NCI-H2196 treated with DMSO at 0.1 percent for 48 hours (cell line): ENCODE measurements around the gene EEFSEC.

ENCODE experiments used
- DNase-seq: peaks from one replicate; lab custom pipeline; 2025; ENCODE audit not compliant: unreplicated experiment; lab: John Stamatoyannopoulos, UW

EEFSEC gene

GRCh38 chr3:128153156-128154041 is at the start of gene EEFSEC:
Gene EEFSEC (plus strand): TSS chr3:128153481. CDS start chr3:128153508, 27 bp downstream.
- DNase-seq: peak; percentile 92

DNA sequence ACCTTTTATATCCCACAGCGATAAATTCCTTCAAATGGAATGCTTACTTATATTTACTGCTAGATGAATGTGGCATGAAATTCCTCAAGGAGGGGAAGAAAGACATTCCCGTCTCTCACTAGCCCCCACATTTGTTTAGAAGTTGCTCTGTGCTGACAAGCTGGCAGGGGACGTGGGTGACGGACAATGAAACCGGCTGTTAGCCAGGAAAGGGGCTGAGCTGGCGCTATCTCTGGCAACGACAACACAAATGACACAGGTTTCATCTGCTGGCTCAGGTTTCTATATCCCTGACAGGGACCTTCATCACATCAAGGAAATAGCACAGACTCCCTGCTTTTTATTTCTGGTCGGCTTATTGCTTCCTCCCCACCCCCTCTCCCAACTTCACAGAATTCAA is 45.4 kb upstream of the EEFSEC start:
- DNase-seq: no peak

DNA sequence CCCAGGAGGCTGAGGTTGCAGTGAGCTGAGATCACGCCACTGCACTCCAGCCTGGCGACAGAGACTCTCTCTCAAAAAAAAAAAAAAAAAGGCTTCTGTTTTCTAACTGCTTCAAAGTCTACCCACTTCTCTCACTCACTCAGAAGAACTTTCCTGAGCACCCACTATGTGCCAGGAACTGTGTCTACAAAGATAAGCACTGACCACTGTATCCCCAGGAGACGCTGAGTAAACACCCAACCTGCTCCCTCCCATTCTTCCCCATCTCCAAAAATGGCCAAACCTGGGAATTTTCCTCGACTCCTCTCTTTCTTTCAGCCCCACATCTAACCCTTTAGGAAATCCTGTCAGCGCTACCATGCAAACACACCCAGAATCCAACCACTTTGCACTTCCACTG is 42.1 kb upstream of the EEFSEC start:
- no peak for DNase-seq

DNA sequence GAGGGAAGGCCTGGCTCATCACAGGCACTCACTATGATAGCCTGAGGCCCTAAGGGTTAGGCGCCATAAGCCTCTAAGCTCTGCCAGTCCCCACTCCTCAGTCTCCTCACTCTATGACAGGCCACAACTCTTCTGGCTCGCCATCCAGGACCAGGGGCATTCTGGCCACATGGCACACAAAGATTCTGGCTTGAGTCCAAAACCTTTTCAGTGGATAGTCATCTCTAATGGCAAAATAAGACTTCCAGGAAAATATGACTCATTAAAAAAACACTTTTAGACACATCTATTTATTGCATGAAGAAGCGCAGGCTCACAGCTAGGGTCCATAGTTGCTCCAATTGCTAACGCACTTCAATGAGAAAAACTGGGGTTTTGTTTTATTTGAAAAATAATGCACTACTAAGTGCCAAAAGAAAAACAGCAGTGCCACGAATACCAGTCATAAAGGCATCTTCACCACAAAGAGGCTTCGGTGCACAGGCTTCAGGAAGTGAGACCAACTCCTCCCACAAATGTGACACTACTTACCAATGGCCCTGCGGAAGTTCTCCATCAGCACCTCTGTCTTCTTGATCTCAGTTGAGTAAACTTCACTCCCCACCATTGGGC is 40.8 kb upstream of the EEFSEC start:
- peak; percentile 48 for DNase-seq

DNA sequence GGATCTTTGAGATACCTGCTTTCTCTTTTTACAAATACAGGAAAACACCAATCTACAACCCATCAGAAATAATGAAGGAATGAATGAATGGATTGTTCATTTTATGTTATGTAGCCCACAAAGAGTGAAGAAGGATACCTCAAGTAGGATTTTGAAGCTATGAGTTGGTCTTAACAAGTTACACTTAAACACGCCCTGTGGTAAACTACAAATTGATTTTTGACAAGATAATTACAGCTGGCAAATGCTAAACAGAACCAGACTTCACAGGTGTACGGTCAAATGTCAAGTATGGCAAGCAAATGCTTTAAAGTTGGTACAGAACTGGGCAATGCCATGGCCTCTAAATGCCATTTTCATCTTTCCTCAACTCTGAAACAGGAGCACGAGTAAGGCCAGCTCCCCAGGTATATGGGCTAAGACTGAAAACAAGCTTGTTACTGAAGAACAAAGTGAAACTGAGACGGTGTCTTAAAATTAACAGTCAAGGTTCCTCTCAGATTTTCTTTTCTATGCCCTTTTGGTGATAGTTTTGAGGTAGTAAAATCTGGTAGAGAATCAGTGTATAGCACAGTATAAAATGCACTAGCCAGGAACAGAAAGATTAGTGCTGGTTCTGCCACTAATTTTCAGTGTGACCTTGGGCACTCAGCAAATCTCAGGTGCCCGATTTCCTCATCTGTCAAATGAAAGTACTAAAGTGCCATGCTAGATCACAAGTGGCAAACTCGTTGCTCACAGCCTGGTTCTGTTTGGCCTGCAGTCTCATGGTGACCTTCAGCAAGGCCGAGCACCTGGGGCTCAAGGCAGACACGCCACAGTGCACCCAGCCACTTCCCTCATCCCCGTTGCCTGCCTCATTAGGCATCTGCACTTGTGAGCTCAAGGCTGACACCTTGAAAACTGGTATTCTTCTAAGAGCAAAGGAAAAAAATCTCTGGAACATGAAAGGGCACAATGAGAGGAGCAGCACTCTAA is 39.2 kb upstream of the EEFSEC start:
- no peak for DNase-seq

- DNase-seq: no peak
Measured at GRCh38 chr3:128122013-128122412, 31.3 kb upstream of the EEFSEC start.

GRCh38 chr3:128123156-128123537 is 30.1 kb upstream of the EEFSEC start:
- no peak for DNase-seq

GRCh38 chr3:128123538-128124368 is 29.5 kb upstream of the EEFSEC start, which contains the start of gene RUVBL1:
Gene RUVBL1 (minus strand): TSS chr3:128123812. CDS start chr3:128123724, 88 bp downstream.
- DNase-seq: peak; percentile 99

DNA sequence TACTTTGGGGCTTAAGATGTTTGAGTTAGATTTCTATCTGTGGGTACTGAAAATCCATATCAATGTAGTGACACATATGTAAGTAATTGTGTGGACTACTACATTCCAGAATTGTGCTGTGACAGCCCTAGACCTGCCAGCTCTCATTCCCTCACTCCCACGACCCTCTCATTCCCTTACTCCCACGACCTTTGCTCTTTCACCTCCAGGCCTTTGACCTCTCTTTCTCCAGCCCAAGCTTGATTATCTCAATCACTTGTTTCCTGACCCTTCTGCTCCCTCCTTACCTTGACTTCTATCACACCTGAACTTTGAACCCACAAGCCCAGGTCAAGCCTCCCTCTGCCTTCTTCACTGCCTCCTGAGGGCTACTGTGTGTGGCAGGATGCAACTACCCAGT is 26.0 kb upstream of the EEFSEC start:
- DNase-seq: no peak

DNA sequence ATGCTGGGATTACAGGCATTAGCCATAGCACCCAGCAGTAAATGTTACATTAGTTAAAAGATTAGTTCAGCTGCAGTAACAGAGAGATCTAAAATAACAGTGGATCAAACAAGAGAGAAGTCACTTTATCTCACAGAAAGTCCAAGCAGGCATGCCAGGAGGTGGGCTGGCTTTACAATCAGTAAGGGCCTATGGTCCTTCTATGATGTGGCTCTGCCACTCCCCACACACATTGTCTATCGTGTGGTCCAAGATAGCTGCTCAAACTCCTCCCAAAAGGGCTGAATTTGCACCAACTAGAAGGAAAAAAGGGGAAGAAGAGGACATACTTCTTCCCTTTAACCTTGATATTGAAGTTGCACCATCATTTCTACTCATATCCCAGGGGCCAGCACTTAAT is 25.0 kb upstream of the EEFSEC start:
- no peak for DNase-seq

DNA sequence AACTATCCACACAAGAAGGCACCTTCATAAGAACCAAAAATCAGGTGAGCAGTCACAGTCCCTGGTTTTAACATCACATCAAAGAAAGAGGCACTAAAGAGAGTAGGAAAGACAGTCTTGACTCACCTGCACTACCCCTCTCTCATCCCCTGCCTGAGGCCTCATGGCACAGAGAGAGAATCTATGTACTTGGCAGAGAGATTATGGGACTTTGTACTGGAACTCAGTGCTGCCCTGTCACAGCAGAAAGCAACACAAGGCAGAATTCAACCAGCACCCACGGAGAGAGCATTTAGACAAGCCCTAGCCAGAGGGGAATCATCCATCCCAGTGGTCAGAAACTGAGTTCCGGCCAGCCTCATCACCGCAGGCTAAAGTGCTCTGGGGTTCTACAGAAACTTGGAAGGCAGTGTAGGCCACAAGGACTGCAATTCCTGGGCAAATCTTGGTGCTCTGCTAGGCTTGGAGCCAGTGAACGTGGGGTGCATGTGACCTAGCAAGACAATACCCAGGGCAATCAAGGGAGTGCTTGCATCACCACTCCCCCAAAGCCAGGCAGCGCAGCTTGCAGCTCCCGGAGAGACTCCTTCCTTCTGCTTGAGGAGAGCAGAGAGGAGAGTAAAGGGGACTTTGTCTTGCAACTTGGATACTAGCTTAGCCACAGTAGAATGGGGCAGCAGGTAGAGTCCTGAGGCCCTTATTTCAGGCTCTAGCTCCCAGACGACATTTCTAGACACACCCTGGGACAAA is 21.2 kb upstream of the EEFSEC start:
- DNase-seq: no peak

- DNase-seq: no peak
Measured at GRCh38 chr3:128133273-128133883, 19.9 kb upstream of the EEFSEC start.

DNA sequence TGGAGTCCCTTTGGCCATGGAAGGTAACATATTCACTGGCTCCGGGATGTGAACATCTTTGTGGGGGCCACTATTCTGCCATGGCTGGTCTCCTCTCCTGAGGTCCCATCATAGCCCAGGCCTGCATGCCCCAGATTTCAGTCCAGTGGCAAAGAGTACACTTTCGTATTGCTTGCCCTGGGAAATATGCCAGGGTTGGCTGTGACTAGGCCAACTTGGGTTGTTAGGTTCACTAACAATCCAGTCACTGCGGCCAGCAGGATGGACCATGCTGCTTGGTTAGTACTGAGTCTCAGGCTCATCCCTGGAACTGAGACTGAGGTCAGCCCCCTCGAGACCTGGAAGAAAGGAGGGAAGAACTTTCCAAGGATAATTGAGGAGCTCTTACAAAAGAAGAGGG is 9.8 kb upstream of the EEFSEC start:
- no peak for DNase-seq

GRCh38 chr3:128144512-128145187 is 8.6 kb upstream of the EEFSEC start:
- no peak for DNase-seq

- DNase-seq: no peak
Measured at GRCh38 chr3:128145279-128145678, 8.0 kb upstream of the EEFSEC start.

GRCh38 chr3:128146201-128146600 is 7.1 kb upstream of the EEFSEC start:
- DNase-seq: no peak

GRCh38 chr3:128149650-128150049 is 3.6 kb upstream of the EEFSEC start:
- DNase-seq: no peak

DNA sequence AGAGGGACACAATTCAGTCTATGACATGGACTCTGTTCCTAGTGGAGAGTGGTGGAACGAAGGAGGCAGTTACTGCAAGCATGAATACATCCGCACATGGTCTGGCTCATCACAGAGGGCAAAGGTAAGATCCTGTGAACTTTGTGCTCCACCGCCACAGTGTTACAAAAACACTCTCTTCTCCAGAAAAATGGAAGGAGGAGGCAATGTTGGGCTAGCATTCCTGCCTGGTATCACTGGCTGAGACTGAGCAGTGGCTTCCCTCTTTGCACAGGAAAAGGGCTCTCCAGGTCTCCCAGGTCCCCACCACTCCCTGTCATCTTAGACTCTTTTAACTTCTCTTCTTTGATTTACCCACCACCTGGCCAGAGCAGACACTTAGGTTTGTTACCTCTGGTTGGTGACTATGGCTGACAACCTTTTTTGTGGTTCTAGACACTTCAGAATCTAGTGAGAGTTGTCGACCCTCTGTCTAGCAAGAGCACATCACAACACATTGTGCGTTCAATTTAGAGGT is 1.5 kb upstream of the EEFSEC start:
- DNase-seq: no peak
